HepG2 (cell line): ENCODE results near the gene STK36. TPM values are rescaled to one million over a fixed set of nuclear protein-coding genes. Genes with fewer than 3 reads are reported as not detected.

Source experiments
- ATAC-seq: fragments of 200-7000 bp; cut with Tn5 transposase; 3 replicates; pipeline ENCODE4 v1.9.1; 2020; ENCODE audit warnings: mild to moderate bottlenecking, moderate library complexity
- BruUV-seq: library from RNA; stranded (reverse); fragments of 400-500 nt; replicated peaks from 2 replicates; lab custom pipeline; 2021; lab: Mats Ljungman, UMichigan
- CTCF ChIA-PET: fragments of 300-600 bp; formaldehyde crosslinking; extraction: SDS; loops from one replicate; lab custom pipeline; 2021; ENCODE audit warnings: low total read pairs, inconsistent platforms, low intra/inter-chr PET ratio; lab: Yijun Ruan, JAX
- POLR2A ChIA-PET: fragments of 350-600 bp; sonication (Branson Sonifier 250); formaldehyde crosslinking; loops from one replicate; lab custom pipeline; 2020; ENCODE audit warnings: antibody characterized with exemption, inconsistent platforms; lab: Yijun Ruan, JAX
- DNase-seq: peaks from one replicate; pipeline ENCODE4 v3.0.0-alpha.2; 2015; ENCODE audit warnings: low spot score
- FAIRE-seq: peaks from 3 replicates; lab custom pipeline; 2011; peaks lifted over from hg19 to GRCh38; lab: Jason Lieb, UNC
- H2AFZ ChIP-seq: one replicate; pipeline ENCODE4 v1.6.1; 2011; ENCODE audit warnings: low read length, inconsistent platforms
- H3K27ac ChIP-seq: fragments of 300-600 bp; 3 replicates; pipeline ENCODE4 v1.8.0; 2011; ENCODE audit warnings: mixed run types, mild to moderate bottlenecking, mixed read lengths, low read length, inconsistent platforms; ENCODE audit not compliant: insufficient read depth; ENCODE audit errors: extremely low read length
- H3K27me3 ChIP-seq, 2 experiments: fragments of 200-600 bp in 1 of 2; 2 replicates in 1 of 2; 3 replicates in 1 of 2; pipeline versions ENCODE4 v1.6.0 to v1.8.0; 2011; ENCODE audit warnings: low read length in 2 of 2, mild to moderate bottlenecking in 2 of 2, moderate library complexity in 2 of 2, inconsistent platforms in 1 of 2; ENCODE audit not compliant: insufficient read depth in 2 of 2, control insufficient read depth in 1 of 2
- H3K36me3 ChIP-seq, 2 experiments: fragments of 200-600 bp in 1 of 2; replicated peaks in 1 of 2; 2 replicates in 1 of 2; 3 replicates in 1 of 2; pipeline versions ENCODE4 v1.5.1 to v1.8.0; 2011; ENCODE audit warnings: low read length in 2 of 2, inconsistent platforms in 1 of 2; ENCODE audit not compliant: insufficient read depth in 2 of 2, control insufficient read depth in 1 of 2
- H3K4me1 ChIP-seq: 2 replicates; pipeline ENCODE4 v1.5.1; 2012; ENCODE audit warnings: low read length, inconsistent platforms; ENCODE audit not compliant: insufficient read depth
- H3K4me2 ChIP-seq: 2 replicates; pipeline ENCODE4 v1.6.0; 2011; ENCODE audit warnings: low read depth, low read length, inconsistent platforms
- H3K4me3 ChIP-seq, 3 experiments: fragments of 200-600 bp in 1 of 3; sonication (generic), shearing (Covaris generic) in 1 of 3; replicated peaks in 1 of 3; 2 replicates each; pipeline ENCODE4 v1.5.1; 2011 to 2016; ENCODE audit warnings: low read length in 3 of 3, inconsistent platforms in 2 of 3, low read depth in 2 of 3, mild to moderate bottlenecking in 2 of 3, control low read depth in 1 of 3, mixed read lengths in 1 of 3; ENCODE audit not compliant: insufficient read depth in 1 of 3
- H3K79me2 ChIP-seq: one replicate; pipeline ENCODE4 v1.6.1; 2011; ENCODE audit warnings: low read length, inconsistent platforms; ENCODE audit not compliant: insufficient read depth
- H3K9ac ChIP-seq: 2 replicates; pipeline ENCODE4 v1.6.0; 2011; ENCODE audit warnings: mild to moderate bottlenecking, low read depth, low read length, inconsistent platforms; ENCODE audit not compliant: insufficient read depth
- H3K9me3 ChIP-seq: 2 replicates; pipeline ENCODE4 v1.5.1; 2012; ENCODE audit warnings: mild to moderate bottlenecking, low read length
- H4K20me1 ChIP-seq: 2 replicates; pipeline ENCODE4 v1.6.0; 2011; ENCODE audit warnings: inconsistent platforms, mild to moderate bottlenecking, low read length, moderate library complexity; ENCODE audit not compliant: insufficient read depth
- ARNT ChIP-seq: fragments of 450-650 bp; IDR thresholded peaks from 2 replicates; pipeline ENCODE4 v1.6.1; 2017
- BCLAF1 ChIP-seq: fragments of 450-650 bp; IDR thresholded peaks from 2 replicates; pipeline ENCODE4 v1.6.1; 2017; ENCODE audit warnings: mild to moderate bottlenecking
- SNAPC4 ChIP-seq: sonication (generic); formaldehyde crosslinking; IDR thresholded peaks from 2 replicates; pipeline ENCODE4 v1.4.0; 2020; ENCODE audit warnings: mild to moderate bottlenecking, missing genetic modification reagents
- ZBTB21 ChIP-seq: sonication (generic); formaldehyde crosslinking; IDR thresholded peaks from 2 replicates; pipeline ENCODE4 v1.4.0; 2020; ENCODE audit warnings: missing genetic modification reagents
- ZNF251 ChIP-seq: sonication (generic); formaldehyde crosslinking; IDR thresholded peaks from 2 replicates; pipeline ENCODE4 v1.9.0; 2021; ENCODE audit warnings: mild to moderate bottlenecking, missing genetic modification reagents
- ZNF281 ChIP-seq: sonication (generic); formaldehyde crosslinking; IDR thresholded peaks from 2 replicates; pipeline ENCODE4 v1.4.0; 2020; ENCODE audit warnings: missing genetic modification reagents, borderline replicate concordance
- ZNF3 ChIP-seq: IDR thresholded peaks from 2 replicates; pipeline ENCODE4 v1.7.0; 2017; ENCODE audit warnings: inconsistent platforms
- ZNF775 ChIP-seq: sonication (generic); formaldehyde crosslinking; IDR thresholded peaks from 2 replicates; pipeline ENCODE4 v1.4.0; 2020; ENCODE audit warnings: missing genetic modification reagents, mild to moderate bottlenecking, moderate library complexity, borderline replicate concordance
- WGBS: methylation state at CpG from one replicate; pipeline ENCODE4 v1.1.6; 2017; ENCODE audit warnings: low lambda C conversion rate; 5-methylcytosine and 5-hydroxymethylcytosine counted together
- in situ Hi-C: cut with HindIII; loops from 2 replicates; pipeline ENCODE4 v1.10.0; 2017; ENCODE audit warnings: low pct_unique_long_range_greater_than_20kb; ENCODE audit not compliant: extremely low pct_ligation_motif_present
- intact Hi-C: fragments of 100-400 bp; cut with micrococcal nuclease; formaldehyde crosslinking; loops from one replicate; pipeline ENCODE4 v1.10.0; 2022; ENCODE audit not compliant: unreplicated experiment
- polyA plus RNA-seq, 8 experiments: library from polyadenylated mRNA; depleted of rRNA in 3 of 8; stranded (reverse) in 7 of 8; unstranded in 1 of 8; fragments of >200 nt; fragmentation: Illumina TruSeq in 4 of 8; extraction: Trizol in 4 of 8; gene quantifications; 2 replicates each; pipeline versions ENCODE4 v1.2.1 to v1.2.3, GENCODE V29; 2011 to 2016; ENCODE audit warnings: low read depth in 4 of 8, missing spikeins in 1 of 8, mixed read lengths in 1 of 8; ENCODE audit not compliant: insufficient read depth in 1 of 8
- total RNA-seq, 5 experiments: library from RNA; depleted of rRNA; stranded (reverse); fragments of >200 nt; fragmentation: Illumina TruSeq; extraction: Trizol; gene quantifications; 2 replicates each; pipeline ENCODE4 v1.2.3, GENCODE V29; 2016; ENCODE audit warnings: low read depth in 1 of 5

The STK36 gene
- total and polyA plus RNA-seq, 2 of the 13 experiments (the other 11 are each of a cell fraction or from before 2014, with no cell fraction given), result 45.9 to 83.5 TPM

GRCh38 chr2:218713922-218714321 is 42.0 kb downstream of the STK36 start:
- no peak for ATAC-seq
- in situ Hi-C loops, result no loop called here
- peaks cover 48% of the 10 kb centered on the region for H3K4me1 ChIP-seq
- peak overlapping the region; percentile 84 for H3K4me2 ChIP-seq
- no peaks in the 10 kb centered on the region for H3K9me3 ChIP-seq
- CTCF ChIA-PET, result no interaction called here
- intact Hi-C loops, result no loop called here
- peaks cover 2 to 26% of the 10 kb centered on the region in 2 experiments; a peak in 3 of 5 replicates for H3K36me3 ChIP-seq
- H3K79me2 ChIP-seq, result peaks cover 69% of the 10 kb centered on the region
- H3K9ac ChIP-seq, result no peak overlapping the region
- no peak overlapping the region; a peak in 1 of 6 replicates for H3K4me3 ChIP-seq
- H3K27ac ChIP-seq, result no peak overlapping the region
- DNase-seq, result no peak
- peaks cover 3% of the 10 kb centered on the region; the same call in 1 of the 2 replicates for H4K20me1 ChIP-seq
- POLR2A ChIA-PET, result no interaction called here
- FAIRE-seq, result no peak
- TF ChIP-seq ZBTB21 (CRISPR knock-in tag) (no peak), SNAPC4 (no peak), ZNF3 (no peak), ARNT (no peak), ZNF251 (CRISPR knock-in tag) (no peak), BCLAF1 (no peak), ZNF281 (CRISPR knock-in tag) (no peak), ZNF775 (no peak)
- H2AFZ ChIP-seq, result no peak overlapping the region
- BruUV-seq, result no TSS peak
- WGBS, result 90% methylated on average over 2 of the region's 2 CpGs
- no peaks in the 10 kb centered on the region; a peak in 1 of 5 replicates for H3K27me3 ChIP-seq
